IMR-90 (cell line): ENCODE measurements around the gene NUBPL. TPM values are rescaled to one million over a fixed set of nuclear protein-coding genes. Genes with fewer than 3 reads are reported as not detected.

Experiments
- ATAC-seq: fragments of 200-7000 bp; cut with Tn5 transposase; 2 replicates; pipeline ENCODE4 v1.9.1; 2020; ENCODE audit warnings: low read depth, mild to moderate bottlenecking, moderate library complexity
- BruUV-seq: library from RNA; stranded (reverse); fragments of 400-500 nt; replicated peaks from 2 replicates; lab custom pipeline; 2021; lab: Mats Ljungman, UMichigan
- CTCF ChIA-PET: fragments of 300-600 bp; formaldehyde crosslinking; extraction: SDS; loops from one replicate; lab custom pipeline; 2021; ENCODE audit warnings: antibody characterized with exemption; lab: Yijun Ruan, JAX
- POLR2A ChIA-PET: fragments of 300-600 bp; sonication (Branson Sonifier 250); formaldehyde crosslinking; loops from one replicate; lab custom pipeline; 2022; ENCODE audit warnings: antibody characterized with exemption; ENCODE audit not compliant: unreplicated experiment; lab: Charles Lee
- DNase-seq: peaks from one replicate; pipeline ENCODE4 v3.0.0; 2013
- H2AFZ ChIP-seq: replicated peaks from 2 replicates; pipeline ENCODE3; 2013; ENCODE audit warnings: low read length, mild to moderate bottlenecking; ENCODE audit not compliant: poor library complexity
- H2AK5ac ChIP-seq: 2 replicates; pipeline ENCODE4 v1.6.1; 2013; ENCODE audit warnings: low read depth, low read length, inconsistent platforms
- H2AK9ac ChIP-seq: replicated peaks from 2 replicates; pipeline ENCODE3; 2013; ENCODE audit warnings: mild to moderate bottlenecking, low read depth, low read length, moderate library complexity; ENCODE audit not compliant: poor library complexity
- H2BK120ac ChIP-seq: 2 replicates; pipeline ENCODE4 v1.6.1; 2013; ENCODE audit warnings: low read depth, low read length, inconsistent platforms
- H2BK15ac ChIP-seq: 3 replicates; pipeline ENCODE4 v1.6.1; 2013; ENCODE audit warnings: low read depth, low read length, inconsistent platforms
- H2BK20ac ChIP-seq: 2 replicates; pipeline ENCODE4 v1.6.1; 2013; ENCODE audit warnings: low read depth, mild to moderate bottlenecking, inconsistent platforms, low read length, moderate library complexity
- H2BK5ac ChIP-seq: 2 replicates; pipeline ENCODE4 v1.6.1; 2013; ENCODE audit warnings: mild to moderate bottlenecking, low read depth, low read length, inconsistent platforms; ENCODE audit not compliant: poor library complexity, severe bottlenecking
- H3K14ac ChIP-seq: replicated peaks from 2 replicates; pipeline ENCODE4 v1.6.1; 2013; ENCODE audit warnings: low read depth, low read length, inconsistent platforms
- H3K18ac ChIP-seq: 2 replicates; pipeline ENCODE4 v1.6.1; 2013; ENCODE audit warnings: low read depth, low read length, control low read depth
- H3K23ac ChIP-seq: 2 replicates; pipeline ENCODE4 v1.6.1; 2013; ENCODE audit warnings: low read depth, low read length, inconsistent platforms
- H3K27ac ChIP-seq: 2 replicates; pipeline ENCODE4 v1.5.1; 2013; ENCODE audit warnings: mild to moderate bottlenecking, control low read depth, low read length; ENCODE audit not compliant: insufficient read depth
- H3K27me3 ChIP-seq: 2 replicates; pipeline ENCODE4 v1.6.1; 2013; ENCODE audit warnings: low read length; ENCODE audit not compliant: control insufficient read depth, insufficient read depth
- H3K36me3 ChIP-seq: 2 replicates; pipeline ENCODE4 v1.6.1; 2013; ENCODE audit warnings: low read length, mixed read lengths; ENCODE audit not compliant: control insufficient read depth, insufficient read depth
- H3K4ac ChIP-seq: 2 replicates; pipeline ENCODE4 v1.6.1; 2013; ENCODE audit warnings: low read depth, low read length, inconsistent platforms
- H3K4me1 ChIP-seq: 2 replicates; pipeline ENCODE4 v1.6.1; 2013; ENCODE audit warnings: low read length, mixed read lengths; ENCODE audit not compliant: control insufficient read depth, insufficient read depth
- H3K4me2 ChIP-seq: 2 replicates; pipeline ENCODE4 v1.6.1; 2013; ENCODE audit warnings: low read depth, mild to moderate bottlenecking, control low read depth, low read length, moderate library complexity
- H3K4me3 ChIP-seq: 2 replicates; pipeline ENCODE4 v1.5.1; 2013; ENCODE audit warnings: low read depth, mild to moderate bottlenecking, control low read depth, low read length, moderate library complexity; ENCODE audit not compliant: insufficient read depth
- H3K56ac ChIP-seq: 2 replicates; pipeline ENCODE4 v1.6.1; 2013; ENCODE audit warnings: low read length, inconsistent platforms; ENCODE audit not compliant: insufficient read depth; ENCODE audit errors: extremely low read depth
- H3K79me1 ChIP-seq, 2 experiments: 2 replicates each; pipeline ENCODE4 v1.6.1; 2013; ENCODE audit warnings: low read length in 2 of 2, inconsistent platforms in 1 of 2, low read depth in 1 of 2
- H3K9ac ChIP-seq: 2 replicates; pipeline ENCODE4 v1.6.1; 2013; ENCODE audit warnings: low read depth, low read length, control low read depth
- H3K9me1 ChIP-seq: 2 replicates; pipeline ENCODE4 v1.6.1; 2013; ENCODE audit warnings: low read length, inconsistent platforms; ENCODE audit not compliant: insufficient read depth
- H3K9me3 ChIP-seq: 2 replicates; pipeline ENCODE4 v1.6.1; 2013; ENCODE audit warnings: low read length; ENCODE audit not compliant: control insufficient read depth, insufficient read depth
- H4K20me1 ChIP-seq: 2 replicates; pipeline ENCODE4 v1.6.1; 2013; ENCODE audit warnings: low read length, inconsistent platforms; ENCODE audit not compliant: insufficient read depth
- H4K5ac ChIP-seq: 2 replicates; pipeline ENCODE4 v1.6.1; 2013; ENCODE audit warnings: mild to moderate bottlenecking, low read depth, low read length, control low read depth
- H4K8ac ChIP-seq, 2 experiments: 2 replicates each; pipeline ENCODE4 v1.6.1; 2013; ENCODE audit warnings: low read depth in 2 of 2, low read length in 2 of 2, control low read depth in 1 of 2, inconsistent platforms in 1 of 2
- H4K91ac ChIP-seq: 2 replicates; pipeline ENCODE4 v1.6.1; 2013; ENCODE audit warnings: low read depth, low read length, inconsistent platforms; ENCODE audit not compliant: insufficient read depth
- BHLHE40 ChIP-seq: fragments of 150-350 bp; IDR thresholded peaks from 2 replicates; pipeline ENCODE4 v1.6.1; 2016; ENCODE audit warnings: mild to moderate bottlenecking, low read depth, low read length
- CEBPB ChIP-seq: IDR thresholded peaks from 2 replicates; pipeline ENCODE4 v1.6.1; 2012; ENCODE audit warnings: low read depth, low read length, improper control_type of control experiment
- MAFK ChIP-seq: IDR thresholded peaks from 2 replicates; pipeline ENCODE4 v1.6.1; 2012; ENCODE audit warnings: low read depth, low read length, improper control_type of control experiment
- MAZ ChIP-seq: IDR thresholded peaks from 2 replicates; pipeline ENCODE4 v1.6.1; 2012; ENCODE audit warnings: low read depth, mild to moderate bottlenecking, low read length, improper control_type of control experiment, moderate library complexity, borderline replicate concordance
- NFE2L2 ChIP-seq: fragments of 150-350 bp; IDR thresholded peaks from 2 replicates; pipeline ENCODE4 v1.6.1; 2016; ENCODE audit warnings: low read depth, mild to moderate bottlenecking, low read length
- POLR2A ChIP-seq: IDR thresholded peaks from 2 replicates; pipeline ENCODE4 v1.6.1; 2012; ENCODE audit warnings: mild to moderate bottlenecking, low read depth, low read length
- RAD21 ChIP-seq: IDR thresholded peaks from 2 replicates; pipeline ENCODE4 v1.6.1; 2012; ENCODE audit warnings: low read length, improper control_type of control experiment
- RCOR1 ChIP-seq: IDR thresholded peaks from 2 replicates; pipeline ENCODE4 v1.6.1; 2012; ENCODE audit warnings: mild to moderate bottlenecking, low read length, improper control_type of control experiment; ENCODE audit not compliant: insufficient replicate concordance
- RFX5 ChIP-seq: IDR thresholded peaks from 2 replicates; pipeline ENCODE4 v1.8.0; 2012; ENCODE audit warnings: low read depth, mild to moderate bottlenecking, low read length, moderate library complexity
- SMC3 ChIP-seq: fragments of 150-350 bp; IDR thresholded peaks from 2 replicates; pipeline ENCODE4 v1.6.1; 2016; ENCODE audit warnings: low read depth, mild to moderate bottlenecking, antibody characterized with exemption, low read length, moderate library complexity
- WGBS, 2 experiments: methylation state at CpG; one replicate each; pipeline versions ENCODE4 v1.1.5 to v1.1.7; 2013; ENCODE audit warnings: missing lambda C conversion rate in 2 of 2; ENCODE audit not compliant: insufficient read length in 1 of 2; ENCODE audit errors: extremely low coverage in 2 of 2; 5-methylcytosine and 5-hydroxymethylcytosine counted together
- dilution Hi-C: fragments of 300-500 bp; cut with HindIII; formaldehyde crosslinking; loops from one replicate; pipeline ENCODE4 v1.14.3; 2018; ENCODE audit warnings: low sequenced_read_pairs; ENCODE audit not compliant: unreplicated experiment
- in situ Hi-C: fragments of 300-500 bp; cut with MboI; formaldehyde crosslinking; loops from 3 replicates; pipeline ENCODE4 v1.14.3; 2019; ENCODE audit warnings: low sequenced_read_pairs, inconsistent platforms, mixed read lengths
- intact Hi-C: fragments of 100-400 bp; cut with micrococcal nuclease; formaldehyde crosslinking; loops from 2 replicates; pipeline ENCODE4 v1.10.0; 2022
- polyA plus RNA-seq, 3 experiments: library from polyadenylated mRNA; depleted of rRNA; stranded (reverse); fragments of >200 nt; gene quantifications; 2 replicates each; pipeline ENCODE4 v1.2.3, GENCODE V29; 2012; ENCODE audit warnings: low replicate concordance in 1 of 3
- total RNA-seq: library from RNA; depleted of rRNA; stranded (reverse); fragments of >200 nt; gene quantifications from 2 replicates; pipeline ENCODE4 v1.2.3, GENCODE V29; 2012
- TF ChIP-seq, protein P1 (sequence below): conservative IDR thresholded peaks from 2 replicates; pipeline ENCODE4 v1.5.1; 2012; ENCODE audit warnings: mild to moderate bottlenecking, low read depth, low read length, improper control_type of control experiment
- TF ChIP-seq, protein P2 (sequence below): fragments of 150-350 bp; IDR thresholded peaks from 2 replicates; pipeline ENCODE4 v1.6.1; 2017; ENCODE audit warnings: mild to moderate bottlenecking, antibody characterized with exemption, low read length, low read depth
- TF ChIP-seq, protein P3 (sequence below): fragments of 150-350 bp; IDR thresholded peaks from 2 replicates; pipeline ENCODE4 v1.6.1; 2016; ENCODE audit warnings: low read depth, mild to moderate bottlenecking, low read length, moderate library complexity, borderline replicate concordance

Gene NUBPL
- total and polyA plus RNA-seq, 2 of the 4 experiments (the other 2 are of a cell fraction): 5.4 to 11.5 TPM

- Histone ChIP-seq H2AK5ac (no peak overlapping the region), H3K4me1 (no peaks in the 10 kb centered on the region; the same call in 1 of the 2 replicates), H3K23ac (no peak overlapping the region), H4K8ac (peak overlapping the region; percentile 79 to 82), H4K20me1 (no peaks in the 10 kb centered on the region), H3K18ac (no peak overlapping the region), H2BK120ac (no peak overlapping the region), H4K91ac (no peak overlapping the region), H3K9ac (peak overlapping the region; percentile 26; the same call in 1 of the 2 replicates), H4K5ac (peak overlapping the region; percentile 2), H3K4me3 (peak overlapping the region; percentile 92), H3K4ac (no peak overlapping the region), H3K27me3 (no peaks in the 10 kb centered on the region; the same call in 1 of the 2 replicates), H3K56ac (no peak overlapping the region), H2BK5ac (peak overlapping the region; percentile 16), H2AFZ (no peak overlapping the region), H3K79me1 (no peaks in the 10 kb centered on the region), H3K4me2 (peak overlapping the region; percentile 25; the same call in 1 of the 2 replicates), H2AK9ac (no peak overlapping the region), H2BK15ac (no peak overlapping the region), H3K27ac (no peak overlapping the region), H3K9me1 (no peaks in the 10 kb centered on the region), H3K14ac (peak overlapping the region; percentile 39; the same call in 1 of the 2 replicates), H2BK20ac (no peak overlapping the region), H3K36me3 (no peaks in the 10 kb centered on the region), H3K9me3 (no peaks in the 10 kb centered on the region)
- no peak for ATAC-seq
- BruUV-seq: no TSS peak
- no peak for TF ChIP-seq RCOR1
- TF ChIP-seq RAD21: no peak
- TF ChIP-seq MAZ: no peak
- no peak for TF ChIP-seq BHLHE40
- TF ChIP-seq, protein P1, sequence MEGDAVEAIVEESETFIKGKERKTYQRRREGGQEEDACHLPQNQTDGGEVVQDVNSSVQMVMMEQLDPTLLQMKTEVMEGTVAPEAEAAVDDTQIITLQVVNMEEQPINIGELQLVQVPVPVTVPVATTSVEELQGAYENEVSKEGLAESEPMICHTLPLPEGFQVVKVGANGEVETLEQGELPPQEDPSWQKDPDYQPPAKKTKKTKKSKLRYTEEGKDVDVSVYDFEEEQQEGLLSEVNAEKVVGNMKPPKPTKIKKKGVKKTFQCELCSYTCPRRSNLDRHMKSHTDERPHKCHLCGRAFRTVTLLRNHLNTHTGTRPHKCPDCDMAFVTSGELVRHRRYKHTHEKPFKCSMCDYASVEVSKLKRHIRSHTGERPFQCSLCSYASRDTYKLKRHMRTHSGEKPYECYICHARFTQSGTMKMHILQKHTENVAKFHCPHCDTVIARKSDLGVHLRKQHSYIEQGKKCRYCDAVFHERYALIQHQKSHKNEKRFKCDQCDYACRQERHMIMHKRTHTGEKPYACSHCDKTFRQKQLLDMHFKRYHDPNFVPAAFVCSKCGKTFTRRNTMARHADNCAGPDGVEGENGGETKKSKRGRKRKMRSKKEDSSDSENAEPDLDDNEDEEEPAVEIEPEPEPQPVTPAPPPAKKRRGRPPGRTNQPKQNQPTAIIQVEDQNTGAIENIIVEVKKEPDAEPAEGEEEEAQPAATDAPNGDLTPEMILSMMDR: no peak
- TF ChIP-seq POLR2A: no peak
- TF ChIP-seq, protein P2, sequence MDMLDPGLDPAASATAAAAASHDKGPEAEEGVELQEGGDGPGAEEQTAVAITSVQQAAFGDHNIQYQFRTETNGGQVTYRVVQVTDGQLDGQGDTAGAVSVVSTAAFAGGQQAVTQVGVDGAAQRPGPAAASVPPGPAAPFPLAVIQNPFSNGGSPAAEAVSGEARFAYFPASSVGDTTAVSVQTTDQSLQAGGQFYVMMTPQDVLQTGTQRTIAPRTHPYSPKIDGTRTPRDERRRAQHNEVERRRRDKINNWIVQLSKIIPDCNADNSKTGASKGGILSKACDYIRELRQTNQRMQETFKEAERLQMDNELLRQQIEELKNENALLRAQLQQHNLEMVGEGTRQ: no peak
- no peak for TF ChIP-seq MAFK
- no peak for TF ChIP-seq NFE2L2
- TF ChIP-seq, protein P3, sequence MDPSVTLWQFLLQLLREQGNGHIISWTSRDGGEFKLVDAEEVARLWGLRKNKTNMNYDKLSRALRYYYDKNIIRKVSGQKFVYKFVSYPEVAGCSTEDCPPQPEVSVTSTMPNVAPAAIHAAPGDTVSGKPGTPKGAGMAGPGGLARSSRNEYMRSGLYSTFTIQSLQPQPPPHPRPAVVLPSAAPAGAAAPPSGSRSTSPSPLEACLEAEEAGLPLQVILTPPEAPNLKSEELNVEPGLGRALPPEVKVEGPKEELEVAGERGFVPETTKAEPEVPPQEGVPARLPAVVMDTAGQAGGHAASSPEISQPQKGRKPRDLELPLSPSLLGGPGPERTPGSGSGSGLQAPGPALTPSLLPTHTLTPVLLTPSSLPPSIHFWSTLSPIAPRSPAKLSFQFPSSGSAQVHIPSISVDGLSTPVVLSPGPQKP: no peak
- TF ChIP-seq CEBPB: no peak
- no peak for TF ChIP-seq SMC3
- TF ChIP-seq RFX5: no peak
- POLR2A ChIA-PET: no interaction called here
- intact Hi-C loops (loop anchor here (10.0 kb wide), 1 partner anchor 904 kb away; no protein-coding TSS in a partner anchor), in situ Hi-C loops (no loop called here), dilution Hi-C loops (no loop called here)
- WGBS, 2 experiments: no CpG with 5 or more reads among the region's 7 CpGs
- no peak for DNase-seq
- CTCF ChIA-PET: no interaction called here
Measured at GRCh38 chr14:31560759-31561154, 447 bp upstream of the NUBPL start.
